ENCODE data around the gene TMEM51.

DNA sequence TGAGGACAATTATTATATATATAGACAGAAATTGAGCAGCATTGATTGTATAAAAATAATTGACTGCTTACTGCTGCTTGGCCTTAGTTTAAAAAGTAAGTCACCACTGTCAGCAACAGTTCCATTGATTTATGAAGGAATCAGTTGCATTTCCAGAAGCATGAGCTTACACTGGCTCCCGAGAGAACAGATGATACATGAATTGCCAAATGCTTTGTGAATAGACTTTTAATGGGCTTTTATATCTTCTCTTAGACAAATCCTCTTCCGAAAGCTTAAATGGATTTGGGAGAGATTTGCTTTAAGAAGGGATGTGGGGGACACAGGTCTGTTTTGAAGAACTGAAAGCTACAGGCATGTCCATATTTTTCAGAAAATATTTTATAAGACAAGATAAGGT lies 101.0 kb downstream of the TMEM51 start:
- TF ChIP-seq SIN3A (IDR thresholded peaks at IDR 0.05; ENCODE audit: borderline replicate concordance, insufficient read depth, low read length) (no peak), TAF1 (IDR thresholded peaks at IDR 0.05; ENCODE audit: borderline replicate concordance, insufficient read depth, low read length) (no peak), POLR2AphosphoS5 (IDR thresholded peaks at IDR 0.05; ENCODE audit: low read depth, low read length) (no peak), FOXP2 (optimal IDR thresholded peaks at IDR 0.05; ENCODE audit: borderline replicate concordance, extremely low read depth, extremely low read length, insufficient read depth) (no peak)
- TF ChIP-seq, protein P1, sequence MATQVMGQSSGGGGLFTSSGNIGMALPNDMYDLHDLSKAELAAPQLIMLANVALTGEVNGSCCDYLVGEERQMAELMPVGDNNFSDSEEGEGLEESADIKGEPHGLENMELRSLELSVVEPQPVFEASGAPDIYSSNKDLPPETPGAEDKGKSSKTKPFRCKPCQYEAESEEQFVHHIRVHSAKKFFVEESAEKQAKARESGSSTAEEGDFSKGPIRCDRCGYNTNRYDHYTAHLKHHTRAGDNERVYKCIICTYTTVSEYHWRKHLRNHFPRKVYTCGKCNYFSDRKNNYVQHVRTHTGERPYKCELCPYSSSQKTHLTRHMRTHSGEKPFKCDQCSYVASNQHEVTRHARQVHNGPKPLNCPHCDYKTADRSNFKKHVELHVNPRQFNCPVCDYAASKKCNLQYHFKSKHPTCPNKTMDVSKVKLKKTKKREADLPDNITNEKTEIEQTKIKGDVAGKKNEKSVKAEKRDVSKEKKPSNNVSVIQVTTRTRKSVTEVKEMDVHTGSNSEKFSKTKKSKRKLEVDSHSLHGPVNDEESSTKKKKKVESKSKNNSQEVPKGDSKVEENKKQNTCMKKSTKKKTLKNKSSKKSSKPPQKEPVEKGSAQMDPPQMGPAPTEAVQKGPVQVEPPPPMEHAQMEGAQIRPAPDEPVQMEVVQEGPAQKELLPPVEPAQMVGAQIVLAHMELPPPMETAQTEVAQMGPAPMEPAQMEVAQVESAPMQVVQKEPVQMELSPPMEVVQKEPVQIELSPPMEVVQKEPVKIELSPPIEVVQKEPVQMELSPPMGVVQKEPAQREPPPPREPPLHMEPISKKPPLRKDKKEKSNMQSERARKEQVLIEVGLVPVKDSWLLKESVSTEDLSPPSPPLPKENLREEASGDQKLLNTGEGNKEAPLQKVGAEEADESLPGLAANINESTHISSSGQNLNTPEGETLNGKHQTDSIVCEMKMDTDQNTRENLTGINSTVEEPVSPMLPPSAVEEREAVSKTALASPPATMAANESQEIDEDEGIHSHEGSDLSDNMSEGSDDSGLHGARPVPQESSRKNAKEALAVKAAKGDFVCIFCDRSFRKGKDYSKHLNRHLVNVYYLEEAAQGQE (IDR thresholded peaks at IDR 0.05; ENCODE audit: insufficient read depth in 1 of 2, low read depth in 2 of 2, low read length in 2 of 2), result no peak
